ENCODE measurements around the gene RPS16. TPM values are rescaled to one million over a fixed set of nuclear protein-coding genes. Genes with fewer than 3 reads are reported as not detected.

Gene RPS16
- total RNA-seq, 1 donor from 2014 or later = 668 TPM

- no peak for ATAC-seq
- no peak for DNase-seq (ENCODE audit: low spot score)
Measured at GRCh38 chr19:39449116-39449797, 13.5 kb upstream of the RPS16 start.

DNA sequence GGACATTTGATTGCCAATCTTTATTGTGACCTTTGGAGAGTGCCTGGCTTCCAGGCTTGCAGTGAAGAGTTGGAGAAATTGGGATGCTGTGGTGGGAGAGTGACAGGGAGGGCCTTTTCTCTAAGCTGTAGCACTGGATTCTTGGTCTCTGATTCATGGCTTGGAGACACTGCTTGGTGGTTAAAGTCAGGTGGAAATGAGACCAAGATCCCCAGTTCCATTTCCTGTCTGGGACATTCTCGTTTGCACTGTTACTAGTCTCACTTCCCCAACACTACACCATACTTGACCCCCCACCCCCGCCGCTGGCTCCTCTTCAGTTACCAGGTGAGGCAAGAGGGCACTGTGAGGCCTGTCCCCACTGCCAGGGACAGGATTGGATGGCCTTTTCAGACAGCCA is 12.5 kb upstream of the RPS16 start:
- DNase-seq (ENCODE audit: low spot score) = no peak

DNA sequence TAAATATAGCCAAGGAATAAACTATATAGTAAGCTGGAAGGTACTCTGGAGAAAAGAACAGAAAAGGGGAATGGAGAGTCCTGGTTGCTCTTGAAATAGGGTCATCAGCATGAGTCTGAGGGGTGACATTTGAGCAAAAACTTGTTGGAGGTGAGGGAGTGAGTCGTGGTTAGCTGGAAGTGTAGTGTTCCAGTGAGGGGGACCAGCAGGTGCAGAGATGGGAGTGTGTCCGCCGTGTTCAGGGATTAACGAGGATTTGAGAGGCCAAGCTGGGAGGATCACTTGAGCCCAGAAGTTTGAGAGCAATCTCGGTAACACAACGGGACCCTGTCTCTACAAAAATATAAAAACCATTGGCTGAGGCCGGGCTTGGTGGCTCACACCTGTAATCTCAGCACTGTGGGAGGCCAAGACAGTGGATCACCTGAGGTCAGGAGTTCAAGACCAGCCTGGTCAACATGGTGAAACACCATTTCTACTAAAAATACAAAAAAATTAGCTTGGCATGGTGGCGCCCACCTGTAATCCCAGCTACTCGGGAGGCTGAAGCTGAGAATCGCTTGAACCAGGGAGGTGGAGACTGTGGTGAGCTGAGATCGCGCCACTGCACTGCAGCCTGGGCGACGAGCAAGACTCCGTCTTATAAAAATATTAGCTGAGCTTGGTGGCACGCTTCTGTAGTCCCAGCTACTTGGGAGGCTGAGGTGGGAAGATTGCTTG is 10.8 kb upstream of the RPS16 start:
- DNase-seq (ENCODE audit: low spot score) (no peak), ATAC-seq (no peak)

More for the DNA sequence above, 12.5 kb upstream of the RPS16 start:
- ATAC-seq = no peak

DNA sequence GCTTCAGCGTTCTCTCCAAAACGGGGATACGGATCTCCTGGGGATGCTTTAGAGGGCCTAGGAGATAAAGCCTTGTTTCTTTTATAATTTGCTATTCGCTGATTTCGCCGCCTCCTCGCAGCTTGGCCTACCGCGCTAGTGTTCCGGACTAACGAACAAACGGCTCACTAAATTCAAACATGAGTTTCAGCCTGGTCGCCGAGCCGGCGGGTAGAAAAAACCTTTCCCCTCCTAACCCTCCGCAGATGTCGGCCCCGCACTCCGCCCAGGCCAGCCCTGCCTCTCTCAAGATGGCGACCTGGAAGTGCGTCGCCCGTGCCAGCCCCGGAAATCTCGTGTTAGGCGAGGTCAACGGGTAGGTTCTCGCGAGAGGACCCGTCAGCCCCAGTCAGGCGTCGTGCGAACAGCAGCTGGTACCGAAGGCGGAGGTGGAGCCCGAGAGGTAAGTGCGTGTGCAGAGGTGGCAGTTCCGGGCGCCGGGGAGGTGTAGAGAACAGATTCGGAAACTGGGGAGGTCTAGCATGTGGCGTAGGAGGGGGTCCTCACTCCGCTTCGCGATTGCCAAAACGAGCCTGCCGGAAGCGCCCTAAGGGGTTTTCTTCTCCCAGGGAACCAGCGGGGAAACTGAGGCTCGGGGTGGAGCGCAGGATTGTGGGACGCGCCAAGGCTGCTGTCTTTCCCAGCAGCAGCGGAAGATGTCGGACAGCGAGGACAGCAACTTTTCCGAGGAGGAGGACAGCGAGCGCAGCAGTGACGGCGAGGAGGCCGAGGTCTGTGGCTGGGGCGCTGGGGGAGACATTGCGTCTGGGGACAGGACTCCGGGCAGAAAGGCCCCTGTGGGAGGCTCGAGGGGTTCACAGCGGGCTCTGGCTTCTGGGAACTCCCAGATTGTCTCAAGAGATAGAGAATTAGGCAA is 9.7 kb upstream of the RPS16 start, which contains the start of gene SUPT5H:
TSS of gene SUPT5H (plus strand) at position 387 of the 916 bp plus-strand sequence. CDS start at position 696, 309 bp downstream.
- peak; percentile 95 for ATAC-seq
- DNase-seq (ENCODE audit: low spot score) = peak; percentile 98

DNA sequence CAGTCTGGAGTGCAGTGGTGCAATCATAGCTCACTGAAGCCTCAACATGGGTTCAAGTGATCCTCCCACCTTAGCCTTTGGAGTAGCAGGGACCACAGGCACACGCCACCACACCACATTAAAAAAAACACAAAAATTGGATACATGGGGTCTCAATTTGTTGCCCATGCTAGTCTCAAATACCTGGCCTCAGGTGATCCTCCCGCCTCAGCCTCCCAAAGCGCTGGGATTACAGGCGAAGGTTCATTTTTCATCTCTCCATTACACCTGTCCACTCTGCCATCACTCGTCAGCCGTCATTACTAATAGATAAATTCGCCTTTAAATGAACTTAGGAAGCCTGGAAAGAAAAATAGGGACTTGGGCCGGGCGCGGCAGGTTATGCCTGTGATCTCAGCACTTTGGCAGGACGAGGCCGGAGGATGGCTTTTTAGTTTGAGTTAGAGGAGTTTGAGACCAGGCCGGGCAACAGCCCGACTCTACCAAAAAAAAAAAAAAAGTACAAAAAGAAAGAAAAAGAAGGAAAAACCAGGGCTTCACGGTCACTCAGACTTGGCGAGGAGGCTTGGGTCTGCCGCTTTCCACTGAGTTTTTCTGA is 8.9 kb upstream of the RPS16 start:
- DNase-seq (ENCODE audit: low spot score) (no peak), ATAC-seq (no peak)

DNA sequence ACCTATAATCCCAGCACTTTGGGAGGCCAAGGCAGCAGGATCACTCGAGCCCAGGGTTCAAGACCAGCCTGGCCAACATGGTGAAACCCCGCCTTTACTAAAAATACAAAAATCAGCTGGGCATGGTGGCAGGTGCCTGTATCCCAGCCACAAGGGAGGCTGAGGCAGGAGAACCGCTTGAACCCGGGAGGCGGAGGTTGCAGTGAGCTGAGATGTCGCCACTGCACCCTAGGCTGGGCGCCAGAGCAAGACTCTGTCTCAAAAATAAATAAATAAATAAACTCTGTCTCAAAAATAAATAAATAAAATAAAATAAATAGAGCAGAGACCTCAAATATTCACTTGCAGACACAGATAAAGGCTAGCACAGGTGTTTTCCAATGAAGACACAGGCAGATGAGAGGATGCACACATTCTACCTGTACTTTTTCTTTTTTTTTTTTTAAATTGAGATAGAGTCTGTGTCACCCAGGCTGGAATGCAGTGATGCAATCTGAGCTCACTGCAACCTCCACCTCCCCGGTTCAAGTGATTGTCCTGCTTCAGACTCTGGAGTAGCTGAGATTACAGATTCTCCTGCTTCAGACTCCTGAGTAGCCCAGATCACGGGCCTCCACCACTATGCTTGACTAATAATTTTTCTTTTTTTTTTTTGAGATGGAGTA is 2.7 kb upstream of the RPS16 start:
- DNase-seq (ENCODE audit: low spot score) = no peak
- no peak for ATAC-seq

GRCh38 chr19:39436350-39436716 is 584 bp upstream of the RPS16 start:
- DNase-seq (ENCODE audit: low spot score) (no peak), ATAC-seq (no peak)

DNA sequence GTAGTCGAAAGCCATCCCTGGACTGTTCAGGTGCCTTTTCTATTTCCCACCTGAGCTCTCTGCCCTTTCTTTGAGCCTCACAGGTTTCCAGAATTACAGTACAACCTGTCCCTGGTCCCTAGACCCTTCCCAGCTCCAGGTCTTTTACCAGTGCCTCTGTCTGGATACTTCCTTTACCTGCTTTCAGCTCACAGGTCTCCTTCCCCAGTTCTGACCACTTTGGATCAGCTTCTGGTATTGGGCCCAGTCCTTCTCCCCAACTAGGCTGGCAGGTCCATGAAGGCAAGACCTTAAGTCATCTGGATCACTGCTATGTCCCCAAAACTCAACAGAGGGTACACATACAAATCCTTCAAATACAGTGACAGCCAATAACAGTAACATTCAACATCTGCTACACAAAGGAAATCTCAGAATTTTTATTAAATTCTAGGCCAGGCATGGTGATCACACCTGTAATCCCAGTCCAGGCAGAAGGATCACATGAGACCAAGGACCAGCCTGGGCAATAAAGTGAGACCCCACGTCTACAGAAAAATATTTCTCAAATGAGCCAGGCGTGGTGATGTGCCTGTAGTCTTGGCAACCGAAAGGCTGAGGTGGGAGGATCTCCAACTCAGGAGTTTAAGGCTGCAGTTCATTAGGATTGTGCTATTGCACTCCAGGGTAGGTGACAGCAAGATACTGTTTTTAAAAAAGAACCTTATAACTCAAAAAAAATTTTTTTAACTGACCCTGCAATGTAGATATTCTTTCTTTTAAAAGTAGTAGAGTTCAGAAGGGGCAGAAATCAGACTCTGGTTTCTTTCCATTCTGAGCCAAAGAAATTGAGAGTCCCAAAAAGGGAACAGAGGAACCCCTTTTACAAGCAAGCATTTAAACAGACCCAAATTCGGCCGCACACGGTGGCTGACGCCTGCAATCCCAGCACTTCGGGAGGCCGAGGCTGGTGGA is 1.3 kb downstream of the RPS16 start:
- no peak for ATAC-seq
- no peak for DNase-seq (ENCODE audit: low spot score)

DNA sequence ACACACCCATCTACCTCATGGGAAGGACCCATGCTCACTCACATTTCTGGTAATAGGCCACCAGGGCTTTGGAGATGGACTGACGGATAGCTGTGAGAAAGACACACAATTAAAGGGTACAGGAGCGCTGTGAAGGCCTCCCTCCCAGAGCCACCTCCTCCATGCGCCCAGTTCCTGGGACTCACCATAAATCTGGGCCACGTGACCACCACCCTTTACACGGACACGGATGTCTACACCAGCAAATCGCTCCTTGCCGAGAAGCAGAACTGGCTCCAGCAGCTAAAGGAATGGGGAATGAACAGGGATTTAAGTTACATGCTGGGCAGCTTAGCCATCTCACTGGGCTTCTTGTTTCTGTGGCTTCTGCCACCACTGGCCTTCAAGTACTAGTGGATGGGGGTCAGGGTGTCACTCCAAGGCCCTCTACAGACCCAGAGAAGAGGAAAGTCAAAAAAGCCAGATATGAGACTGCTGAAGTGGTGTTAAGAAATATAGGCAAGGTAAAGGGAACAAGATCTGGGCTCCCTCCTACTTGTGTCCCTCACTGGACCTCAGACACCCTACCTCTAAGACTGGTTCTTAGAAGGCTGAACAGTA is 2.2 kb downstream of the RPS16 start:
- no peak for DNase-seq (ENCODE audit: low spot score)
- ATAC-seq = no peak

DNA sequence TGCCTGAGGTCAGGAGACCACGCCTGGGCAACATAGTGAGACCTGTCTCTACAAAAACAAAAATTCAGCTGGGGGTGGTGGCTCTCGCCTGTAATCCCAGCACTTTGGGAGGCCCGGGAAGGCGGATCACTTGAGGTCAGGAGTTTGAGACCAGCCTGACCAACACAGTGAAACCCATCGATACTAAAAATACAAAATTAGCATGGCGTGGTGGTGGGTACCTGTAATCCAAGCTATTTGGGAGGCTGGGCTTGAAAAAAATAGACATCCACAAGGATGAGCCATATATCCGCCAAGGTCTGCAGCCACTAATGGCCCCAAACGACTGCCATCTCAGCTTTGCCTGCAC is 3.1 kb downstream of the RPS16 start:
- no peak for ATAC-seq
- no peak for DNase-seq (ENCODE audit: low spot score)

GRCh38 chr19:39430675-39431593 is 4.8 kb downstream of the RPS16 start:
- DNase-seq (ENCODE audit: low spot score) = no peak
- peak; percentile 35 for ATAC-seq

GRCh38 chr19:39428283-39429112 is 7.3 kb downstream of the RPS16 start:
- ATAC-seq = peak; percentile 42
- no peak for DNase-seq (ENCODE audit: low spot score)

DNA sequence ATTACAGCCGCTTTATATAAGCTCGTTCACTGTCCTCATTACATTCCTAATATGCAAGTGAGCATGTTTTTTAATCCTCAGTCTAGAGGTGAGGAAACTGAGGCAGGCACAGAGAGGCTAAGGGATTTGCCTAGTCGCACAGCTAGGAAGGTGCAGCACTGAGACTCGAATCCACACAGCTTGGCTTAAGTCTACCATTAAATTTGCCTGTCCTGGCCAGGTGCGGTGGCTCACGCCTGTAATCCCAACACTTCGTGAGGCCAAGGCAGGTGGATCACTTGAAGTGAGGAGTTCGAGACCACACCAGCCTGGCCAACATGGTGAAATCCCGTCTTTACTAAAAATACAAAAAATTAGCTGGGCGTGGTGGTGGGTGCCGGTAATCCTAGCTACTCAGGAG is 8.0 kb downstream of the RPS16 start:
- no peak for ATAC-seq
- DNase-seq (ENCODE audit: low spot score) = no peak

DNA sequence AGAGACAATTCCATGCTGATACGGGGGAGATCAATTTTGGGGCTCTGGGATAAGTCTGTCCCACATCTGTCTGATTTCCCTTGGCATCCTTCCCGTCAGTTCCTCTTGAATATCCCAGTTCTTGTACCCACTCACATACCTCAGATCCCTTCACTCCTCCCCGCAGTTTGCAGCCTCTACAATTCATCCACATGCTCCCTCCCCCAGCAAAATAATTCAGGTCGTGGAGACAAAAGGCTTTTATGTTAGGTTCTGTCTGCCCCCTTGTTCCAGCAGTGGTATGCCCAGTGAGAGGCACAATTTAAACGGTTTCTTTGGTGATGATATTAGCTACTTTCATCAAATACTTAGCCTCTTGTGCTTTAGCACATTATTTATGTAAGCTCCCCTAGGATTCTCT is 9.6 kb downstream of the RPS16 start:
- DNase-seq (ENCODE audit: low spot score) = no peak
- no peak for ATAC-seq

DNA sequence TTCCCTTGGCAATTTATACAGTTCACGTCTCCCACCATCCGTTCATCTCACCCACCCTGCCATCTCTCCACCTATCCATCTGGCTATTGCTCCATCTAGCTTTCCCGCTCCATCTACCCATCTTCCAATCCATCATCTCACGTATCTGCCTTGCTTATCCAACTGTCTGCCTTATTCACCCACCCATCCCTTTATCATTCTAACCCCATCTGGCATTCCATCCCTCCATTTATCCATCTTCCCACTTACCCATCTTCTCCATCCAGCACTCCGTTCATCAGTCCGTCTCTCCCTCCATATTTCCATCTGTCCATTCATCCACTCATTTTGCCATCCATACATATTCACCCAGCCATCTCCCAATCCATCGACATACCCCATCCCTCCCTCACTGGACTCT is 10.0 kb downstream of the RPS16 start:
- ATAC-seq = no peak
- DNase-seq (ENCODE audit: low spot score) = no peak

GRCh38 chr19:39424934-39425333 is 10.8 kb downstream of the RPS16 start:
- no peak for ATAC-seq
- no peak for DNase-seq (ENCODE audit: low spot score)
